DMS 273 treated with DMSO at 0.1 percent for 48 hours (cell line): ENCODE measurements around the gene MYO1E.

Experiments used
- DNase-seq: peaks from one replicate; lab custom pipeline; 2025; lab: John Stamatoyannopoulos, UW

Gene MYO1E

DNA sequence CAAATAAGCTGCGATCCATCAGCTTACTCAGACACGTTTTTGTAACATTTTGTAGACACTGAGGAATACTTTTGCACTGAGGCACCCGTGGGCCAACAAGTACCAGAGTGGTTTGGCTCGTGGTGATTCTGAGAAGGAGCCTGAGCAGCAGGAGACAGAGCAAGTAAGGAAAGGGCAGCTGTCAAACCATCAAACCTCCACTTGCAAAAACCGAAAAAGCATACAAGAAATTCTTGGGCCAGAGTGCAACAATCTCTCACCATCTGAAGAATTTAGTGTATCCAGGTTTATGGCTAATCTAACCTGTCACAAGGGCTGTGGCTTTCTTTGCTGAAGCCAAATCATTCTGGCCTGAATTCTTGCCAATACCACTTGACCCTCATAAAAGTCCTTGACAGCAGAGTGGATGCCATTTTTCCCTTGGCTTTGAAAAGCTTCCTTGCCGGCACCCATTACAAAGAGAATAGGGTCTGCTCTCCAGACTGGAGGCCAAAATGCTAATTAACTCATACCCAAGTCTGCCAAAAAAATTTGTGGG is 56.7 kb downstream of the MYO1E start:
- DNase-seq: no peak

GRCh38 chr15:59313641-59314332 is 58.9 kb downstream of the MYO1E start:
- peak; percentile 11 for DNase-seq

GRCh38 chr15:59312205-59312604 is 60.5 kb downstream of the MYO1E start:
- no peak for DNase-seq

GRCh38 chr15:59311195-59311594 is 61.5 kb downstream of the MYO1E start:
- no peak for DNase-seq

DNA sequence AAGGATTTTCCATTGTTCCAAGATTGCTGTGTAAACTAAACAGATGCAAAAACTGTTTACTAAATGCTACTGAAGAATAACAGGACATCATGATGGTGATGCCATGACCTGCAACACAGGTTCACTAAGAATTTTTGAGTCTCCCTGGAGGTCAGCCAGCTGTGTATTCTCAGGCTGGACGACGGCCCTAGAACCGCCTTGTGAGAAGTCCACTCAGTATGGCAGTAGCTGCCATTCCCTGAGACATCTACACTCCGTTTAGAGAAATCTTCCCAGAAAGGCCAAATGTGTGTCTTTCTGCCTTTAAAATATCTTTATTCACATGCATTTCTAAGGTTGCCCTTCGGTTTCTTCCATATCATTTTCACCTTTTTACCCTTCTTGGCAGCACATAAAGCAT is 63.3 kb downstream of the MYO1E start:
- no peak for DNase-seq

GRCh38 chr15:59307165-59307537 is 65.5 kb downstream of the MYO1E start:
- no peak for DNase-seq

DNA sequence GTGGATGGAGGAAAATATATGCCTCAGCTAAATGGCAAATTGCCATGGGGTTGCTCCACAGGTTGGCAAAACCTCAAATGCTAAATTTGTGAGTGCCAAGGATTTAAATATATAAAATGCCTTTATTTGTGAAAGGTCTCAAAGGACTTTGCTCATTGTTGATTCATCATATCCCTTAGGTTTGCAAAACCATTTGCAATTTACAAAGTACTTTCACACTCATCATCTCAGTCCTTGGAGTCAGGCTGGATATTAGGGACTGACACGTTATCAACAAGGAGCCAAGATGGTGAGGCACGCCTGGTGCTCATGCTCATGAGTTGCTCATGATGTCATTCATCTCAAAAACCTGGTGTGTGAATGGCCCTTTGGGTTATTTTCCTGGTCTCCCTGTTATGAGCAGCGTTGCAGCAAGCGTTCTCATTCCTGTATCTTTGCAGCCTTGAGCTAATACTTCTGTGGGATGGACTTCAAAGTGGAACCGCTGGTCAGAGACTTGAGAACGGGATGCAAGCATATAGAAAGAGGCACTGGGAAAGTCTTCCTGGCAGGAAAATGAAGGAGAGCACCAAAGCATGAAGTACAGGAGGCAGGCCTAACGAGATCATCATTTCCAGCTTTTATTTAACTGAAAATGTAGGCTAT is 66.0 kb downstream of the MYO1E start:
- no peak for DNase-seq

DNA sequence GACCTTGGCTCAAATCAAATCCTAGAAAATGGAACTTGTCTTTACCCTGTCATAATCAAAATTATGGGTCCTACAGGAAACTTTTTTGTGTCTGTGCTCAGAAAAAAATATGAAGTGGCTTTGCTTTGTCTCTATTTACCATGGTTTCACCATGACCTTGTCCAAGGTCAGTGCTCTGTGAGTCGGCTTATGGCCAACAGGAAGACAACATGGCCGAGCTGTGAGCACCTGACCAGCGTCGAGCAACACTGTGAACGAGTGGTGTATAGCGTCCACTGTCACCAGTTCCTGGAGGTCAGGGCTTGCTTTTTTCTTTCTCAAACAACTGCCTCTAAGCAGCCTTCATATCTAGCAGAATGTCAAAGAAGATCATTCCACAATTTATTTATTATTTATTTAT is 67.9 kb downstream of the MYO1E start:
- DNase-seq: no peak

DNA sequence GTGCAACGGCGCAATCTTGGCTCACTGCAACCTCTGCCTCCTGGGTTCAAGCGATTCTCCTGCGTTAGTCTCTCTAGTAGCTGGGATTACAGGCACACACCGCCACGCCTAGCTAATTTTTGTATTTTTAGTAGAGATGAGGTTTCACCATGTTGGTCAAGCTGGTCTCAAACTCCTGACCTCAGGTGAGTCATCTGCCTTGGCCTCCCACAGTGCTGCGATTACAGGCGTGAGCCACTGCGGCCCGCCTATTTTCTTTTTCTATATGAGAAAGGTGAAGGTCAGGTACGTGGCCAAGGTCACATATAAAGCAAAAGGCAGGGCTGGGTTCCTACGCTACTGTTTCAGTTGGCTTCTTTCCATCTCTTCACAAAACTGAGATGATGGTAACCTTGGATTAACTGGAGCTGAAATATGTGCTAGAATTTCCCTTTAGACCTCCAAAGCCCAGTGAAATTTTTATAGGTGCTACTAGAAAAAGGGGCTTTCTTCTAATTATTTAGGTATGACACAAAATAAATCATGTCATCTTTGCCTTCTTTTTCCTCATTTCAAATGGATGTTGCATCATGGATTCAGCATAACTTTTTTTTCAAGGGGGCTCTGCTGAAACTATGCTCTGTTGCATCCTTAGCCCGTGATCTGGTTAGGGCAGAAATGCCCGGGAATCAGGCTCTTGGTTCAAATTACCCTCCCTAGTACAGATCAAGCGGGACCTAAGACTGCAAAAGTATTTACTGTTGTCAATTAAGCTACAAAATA is 68.5 kb downstream of the MYO1E start:
- DNase-seq: no peak

GRCh38 chr15:59303633-59304032 is 69.0 kb downstream of the MYO1E start:
- DNase-seq: no peak

- no peak for DNase-seq
These were observed 69.5 kb downstream of the MYO1E start for GRCh38 chr15:59303136-59303535.

- DNase-seq: no peak
These were observed 71.1 kb downstream of the MYO1E start for GRCh38 chr15:59301527-59301926.

DNA sequence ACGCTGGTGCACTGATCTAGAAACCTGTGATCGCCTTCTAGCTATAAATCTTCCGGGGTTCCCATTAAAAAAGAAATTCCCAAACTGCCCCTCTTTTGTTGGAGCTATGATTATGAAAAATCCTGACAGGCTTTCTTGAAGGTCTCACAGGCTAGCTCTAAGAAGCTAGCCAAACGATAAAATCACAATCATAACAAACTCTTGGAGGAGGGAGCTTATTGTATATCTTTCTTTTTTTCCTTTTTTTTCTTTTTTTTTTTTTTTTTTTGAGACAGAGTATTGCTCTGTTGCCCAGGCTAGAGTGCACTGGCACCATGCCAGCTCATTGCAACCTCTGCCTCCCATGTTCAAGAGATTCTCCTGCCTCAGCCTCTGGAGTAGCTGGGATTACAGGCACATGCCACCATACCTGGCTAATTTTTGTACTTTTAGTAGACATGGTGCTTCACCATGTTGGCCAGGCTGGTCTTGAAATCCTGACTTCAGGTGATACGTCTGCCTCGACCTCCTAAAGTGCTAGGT is 72.0 kb downstream of the MYO1E start:
- DNase-seq: no peak

DNA sequence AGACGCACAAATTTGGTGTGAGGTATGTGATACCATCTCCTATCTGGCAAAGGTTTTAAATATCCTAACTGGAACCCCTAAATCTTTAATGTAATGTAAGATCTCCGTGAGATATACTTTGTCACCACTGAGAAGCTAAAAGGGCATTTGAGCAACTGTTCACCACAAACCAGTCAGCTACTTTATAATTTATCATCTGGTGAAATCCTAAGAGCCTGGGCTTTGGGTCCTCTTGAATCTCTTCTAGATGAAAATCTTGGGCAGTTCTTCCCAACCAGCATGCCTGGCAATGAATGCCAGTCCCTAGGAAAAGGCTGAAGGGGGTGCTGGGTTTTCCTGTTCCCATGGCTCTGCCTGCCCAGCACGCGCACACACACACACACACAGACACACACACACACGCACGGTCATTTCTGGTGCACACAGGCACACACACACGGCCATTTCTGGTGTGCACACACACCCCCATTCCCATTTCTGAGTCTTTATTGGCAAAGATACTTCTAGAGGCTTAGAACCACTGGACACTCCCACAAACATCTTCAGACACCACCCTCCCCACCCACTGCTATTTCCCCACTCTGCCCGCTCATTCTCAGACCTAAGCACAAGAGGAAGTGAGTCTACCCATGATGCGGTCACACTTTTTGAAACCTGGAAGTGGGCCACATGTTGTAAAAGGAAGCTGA is 72.6 kb downstream of the MYO1E start:
- no peak for DNase-seq

DNA sequence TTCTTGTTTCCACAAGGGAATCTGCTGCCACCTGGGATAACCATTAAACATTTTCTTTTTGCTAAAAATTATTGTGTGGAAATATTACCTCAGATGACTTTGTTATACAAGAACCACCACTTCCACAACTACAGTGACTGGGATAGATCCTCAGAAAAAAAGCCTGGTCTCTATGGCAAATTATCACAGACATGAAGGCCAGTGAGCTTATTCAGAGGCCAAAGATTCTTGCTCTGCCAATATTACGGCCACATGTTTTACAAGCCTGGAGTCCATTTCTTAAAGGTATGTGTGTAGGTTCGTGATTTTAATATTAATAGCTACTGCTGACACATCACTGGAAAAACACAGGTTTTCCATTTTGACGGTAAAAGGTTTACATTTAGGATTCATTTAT is 73.8 kb downstream of the MYO1E start:
- no peak for DNase-seq

- no peak for DNase-seq
These were observed 74.3 kb downstream of the MYO1E start for GRCh38 chr15:59298225-59298853.

- no peak for DNase-seq
These were observed 76.5 kb downstream of the MYO1E start for GRCh38 chr15:59296181-59296617.

GRCh38 chr15:59295261-59296001 is 77.2 kb downstream of the MYO1E start:
- DNase-seq: no peak

DNA sequence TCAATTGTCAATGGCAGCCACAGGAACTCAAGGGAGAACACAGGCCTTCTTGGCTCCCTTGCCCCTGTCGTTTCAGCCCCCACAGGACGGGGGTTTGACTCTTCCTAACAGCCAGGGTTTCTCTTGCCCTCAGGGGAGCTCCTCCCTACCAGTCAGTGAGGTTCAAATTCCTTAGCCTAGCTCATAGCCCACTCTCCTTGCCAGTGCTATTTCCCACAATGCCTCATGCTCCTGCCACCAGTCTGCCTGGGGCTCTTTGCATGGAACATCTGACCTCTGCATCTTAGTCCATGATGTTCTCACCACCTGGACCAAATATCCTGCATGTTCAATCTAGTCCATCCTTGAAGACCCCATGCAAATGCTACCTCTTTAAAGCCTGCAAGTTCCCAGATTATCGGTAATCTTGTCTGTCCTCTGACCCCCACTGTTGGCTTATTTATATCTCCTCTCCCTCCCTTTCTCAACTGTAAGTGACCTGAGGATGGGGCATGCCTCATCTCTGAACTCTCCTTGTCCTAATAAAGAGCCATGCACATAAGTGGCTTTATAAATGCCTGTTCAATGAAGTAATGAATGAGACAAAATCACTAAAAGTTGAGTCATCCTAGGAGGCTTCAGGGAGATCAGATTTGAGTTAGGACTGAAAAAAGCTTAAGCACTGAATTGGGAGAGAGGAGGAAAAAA is 78.0 kb downstream of the MYO1E start:
- DNase-seq: no peak

- no peak for DNase-seq
These were observed 80.1 kb downstream of the MYO1E start for GRCh38 chr15:59292442-59293151.
